Activated CD4-positive, alpha-beta T cell treated with anti-CD3 and anti-CD28 coated beads, Interleukin-2, amount 10 ng/mL, durations not matched to agents 24 days and 14 days (primary cell): Measurements from ENCODE around the gene SEC16B. TPM values are rescaled to one million over a fixed set of nuclear protein-coding genes. Genes with fewer than 3 reads are reported as not detected.
"Not testable (repeated sequence)": the region's sequence is repeated elsewhere in the genome, so short reads cannot be mapped to it uniquely, and the experiment has no call there.

Experiments
- DNase-seq: peaks from one replicate; pipeline ENCODE4 v3.0.0; 2022
- H3K27ac Mint-ChIP-seq: one replicate; pipeline ENCODE4 v1.8.0; 2022; ENCODE audit warnings: mild to moderate bottlenecking, mixed read lengths
- H3K27me3 Mint-ChIP-seq: one replicate; pipeline ENCODE4 v1.8.0; 2022; ENCODE audit warnings: mixed read lengths
- H3K36me3 Mint-ChIP-seq: one replicate; pipeline ENCODE4 v1.8.0; 2022; ENCODE audit warnings: low read depth, mild to moderate bottlenecking, mixed read lengths
- H3K4me1 Mint-ChIP-seq: one replicate; pipeline ENCODE4 v1.8.0; 2021; ENCODE audit warnings: mixed read lengths
- H3K4me3 Mint-ChIP-seq: one replicate; pipeline ENCODE4 v1.8.0; 2022; ENCODE audit warnings: mild to moderate bottlenecking, moderate library complexity, mixed read lengths
- H3K9me3 Mint-ChIP-seq: one replicate; pipeline ENCODE4 v1.8.0; 2021; ENCODE audit warnings: mixed read lengths
- intact Hi-C: fragments of 100-400 bp; cut with micrococcal nuclease; formaldehyde crosslinking; loops from one replicate; pipeline ENCODE4 v1.15.1; 2023
- total RNA-seq: library from RNA; stranded (reverse); gene quantifications from 2 replicates; pipeline ENCODE4 v1.2.3, GENCODE V29; 2022

Gene SEC16B
- total RNA-seq = not detected in 2 replicates

DNA sequence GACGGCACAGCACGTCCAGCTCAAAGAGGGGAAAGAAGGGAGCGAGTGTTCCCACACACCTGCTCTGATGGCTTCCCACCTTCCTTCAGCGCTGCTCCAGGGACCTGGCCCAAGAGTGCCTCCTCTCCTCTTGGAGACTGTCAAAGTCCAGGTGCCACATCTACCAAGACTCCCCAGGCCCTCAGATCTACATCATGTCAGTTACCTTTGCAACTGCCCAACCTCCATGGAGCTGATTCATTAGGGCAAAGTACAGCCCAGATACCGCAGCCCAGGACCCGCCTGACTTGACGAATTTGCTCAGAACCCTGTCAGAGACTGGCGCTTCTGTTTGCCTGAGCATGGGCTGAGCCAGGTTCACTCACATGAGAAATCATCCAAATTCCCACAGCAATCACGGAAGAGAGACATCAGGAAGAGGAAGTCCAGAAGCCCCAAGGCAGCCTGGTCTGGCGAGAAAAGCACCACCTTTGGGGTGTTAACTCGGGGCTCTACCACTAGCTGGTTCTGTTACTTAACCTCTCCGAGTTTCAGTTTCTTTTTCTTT is at the start of gene SEC16B:
SEC16B (minus strand) TSS at position 234 of the 547 bp plus-strand sequence. CDS start 2,077 bp downstream, outside the sequence.
- intact Hi-C loops = no loop called here
- H3K4me3 Mint-ChIP-seq = no peak within 1 kb of the TSS
- DNase-seq = no peak
- no peaks in the 10 kb centered on the region for H3K36me3 Mint-ChIP-seq
- H3K27ac Mint-ChIP-seq = no peak within 1 kb of the TSS
- no peaks in the 10 kb centered on the region for H3K27me3 Mint-ChIP-seq
- H3K9me3 Mint-ChIP-seq = no peaks in the 10 kb centered on the region
- H3K4me1 Mint-ChIP-seq = no peaks in the 10 kb centered on the region

DNA sequence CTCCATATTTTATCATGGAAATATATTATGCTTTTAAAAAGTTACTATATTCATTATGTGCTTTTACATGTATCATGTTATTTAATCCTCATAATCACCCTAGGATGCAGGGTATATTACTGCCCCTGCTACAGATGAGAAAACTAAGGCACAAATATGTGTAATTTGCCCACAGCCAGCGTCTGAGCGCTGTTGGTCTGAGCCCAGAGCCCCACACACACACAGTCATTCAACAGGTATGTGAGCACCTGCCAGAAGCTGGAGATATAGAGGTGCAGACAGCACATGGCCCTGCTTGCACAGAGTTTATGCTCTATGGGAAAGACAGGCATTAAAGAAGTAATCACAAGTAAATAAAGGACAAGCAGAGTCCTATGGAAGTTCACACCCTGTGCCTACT is 49.8 kb upstream of the SEC16B start:
- H3K27ac Mint-ChIP-seq = no peak overlapping the region

GRCh38 chr1:178019208-178019607 is 49.4 kb upstream of the SEC16B start:
- no peak for DNase-seq
- no peaks in the 10 kb centered on the region for H3K4me1 Mint-ChIP-seq
- no peaks in the 10 kb centered on the region for H3K36me3 Mint-ChIP-seq
- intact Hi-C loops = no loop called here
- no peaks in the 10 kb centered on the region for H3K9me3 Mint-ChIP-seq
- no peak overlapping the region for H3K4me3 Mint-ChIP-seq
- H3K27ac Mint-ChIP-seq = no peak overlapping the region
- H3K27me3 Mint-ChIP-seq = no peaks in the 10 kb centered on the region

More for the DNA sequence above, 49.8 kb upstream of the SEC16B start:
- intact Hi-C loops = no loop called here
- H3K4me1 Mint-ChIP-seq = no peaks in the 10 kb centered on the region
- H3K4me3 Mint-ChIP-seq = no peak overlapping the region
- H3K9me3 Mint-ChIP-seq = no peaks in the 10 kb centered on the region
- no peaks in the 10 kb centered on the region for H3K27me3 Mint-ChIP-seq
- DNase-seq = no peak
- no peaks in the 10 kb centered on the region for H3K36me3 Mint-ChIP-seq

GRCh38 chr1:178017517-178017916 is 47.7 kb upstream of the SEC16B start:
- no peaks in the 10 kb centered on the region for H3K27me3 Mint-ChIP-seq
- no peak overlapping the region for H3K27ac Mint-ChIP-seq
- H3K4me1 Mint-ChIP-seq = no peaks in the 10 kb centered on the region
- DNase-seq = no peak
- H3K36me3 Mint-ChIP-seq = no peaks in the 10 kb centered on the region
- H3K4me3 Mint-ChIP-seq = no peak overlapping the region
- intact Hi-C loops = no loop called here
- no peaks in the 10 kb centered on the region for H3K9me3 Mint-ChIP-seq

- Mint-ChIP-seq H3K27me3 (no peaks in the 10 kb centered on the region), H3K36me3 (no peaks in the 10 kb centered on the region), H3K4me3 (no peak overlapping the region), H3K27ac (no peak overlapping the region), H3K9me3 (no peaks in the 10 kb centered on the region), H3K4me1 (no peaks in the 10 kb centered on the region)
- no peak for DNase-seq
- intact Hi-C loops = no loop called here
Measured at GRCh38 chr1:178011864-178012503, 42.1 kb upstream of the SEC16B start.

DNA sequence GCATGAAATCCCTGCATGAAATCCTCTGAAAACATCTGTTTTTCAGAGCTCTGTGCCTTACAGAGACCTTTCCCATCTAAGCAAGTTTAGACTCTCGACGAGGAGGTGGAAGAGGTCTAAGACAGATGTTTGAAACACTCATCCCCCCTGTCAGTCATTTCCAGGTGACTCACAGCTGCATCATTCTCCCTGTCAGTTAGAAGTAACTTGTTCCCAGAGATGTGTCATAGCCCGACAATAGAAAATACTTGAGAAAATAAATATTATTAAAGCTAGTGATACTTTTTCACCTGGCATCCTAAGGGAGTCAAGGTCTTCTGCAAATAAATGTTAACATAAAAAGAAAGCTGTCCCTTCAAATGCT is 41.6 kb upstream of the SEC16B start:
- Mint-ChIP-seq H3K36me3 (no peaks in the 10 kb centered on the region), H3K4me1 (no peaks in the 10 kb centered on the region), H3K4me3 (no peak overlapping the region), H3K27me3 (no peaks in the 10 kb centered on the region), H3K27ac (no peak overlapping the region), H3K9me3 (no peaks in the 10 kb centered on the region)
- DNase-seq = no peak
- intact Hi-C loops = no loop called here

- Mint-ChIP-seq H3K4me1 (no peaks in the 10 kb centered on the region), H3K36me3 (no peaks in the 10 kb centered on the region), H3K9me3 (no peaks in the 10 kb centered on the region), H3K27me3 (no peaks in the 10 kb centered on the region), H3K4me3 (no peak overlapping the region), H3K27ac (no peak overlapping the region)
- no peak for DNase-seq
- intact Hi-C loops = no loop called here
Measured at GRCh38 chr1:178010674-178011464, 41.0 kb upstream of the SEC16B start.

DNA sequence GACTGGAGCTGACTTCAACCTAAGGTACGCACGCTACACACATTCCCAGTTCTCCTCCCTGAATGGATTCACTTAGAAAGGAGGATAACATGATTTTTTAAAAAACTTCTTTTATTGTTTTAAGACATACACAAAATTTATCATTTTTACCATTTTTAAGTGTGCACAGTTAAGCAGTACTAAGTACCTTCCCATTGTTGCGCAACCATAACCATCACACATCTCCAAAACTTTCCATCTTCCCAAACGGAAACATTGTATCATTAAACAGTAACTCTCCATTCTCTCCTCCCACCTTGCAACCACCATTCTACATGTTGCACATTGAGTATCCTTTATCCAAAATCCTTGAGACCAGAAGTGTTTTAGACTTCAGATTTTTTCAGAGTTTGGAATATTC is 36.2 kb upstream of the SEC16B start:
- no peak overlapping the region for H3K27ac Mint-ChIP-seq
- H3K4me3 Mint-ChIP-seq = no peak overlapping the region
- no peaks in the 10 kb centered on the region for H3K4me1 Mint-ChIP-seq
- no peaks in the 10 kb centered on the region for H3K9me3 Mint-ChIP-seq
- intact Hi-C loops = no loop called here
- no peaks in the 10 kb centered on the region for H3K36me3 Mint-ChIP-seq
- no peak for DNase-seq
- H3K27me3 Mint-ChIP-seq = no peaks in the 10 kb centered on the region

DNA sequence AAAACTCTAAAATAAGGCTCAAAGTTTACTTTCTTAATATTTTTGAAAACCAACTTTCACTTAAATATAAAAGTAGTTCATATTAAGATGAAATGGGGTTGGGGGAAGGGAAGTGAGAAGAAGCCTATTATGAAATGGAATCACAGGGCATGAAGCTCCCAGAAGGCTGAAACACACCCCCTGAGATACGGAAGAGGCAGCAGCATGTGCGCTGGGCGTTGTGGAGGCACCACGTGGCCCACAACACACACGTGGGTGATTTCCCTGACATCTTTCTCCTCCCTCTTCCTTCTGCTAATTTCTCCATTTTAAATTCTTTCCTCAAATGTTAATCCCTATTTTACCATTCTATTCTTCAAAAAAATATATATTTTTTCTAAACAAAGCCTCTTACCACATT is 35.6 kb upstream of the SEC16B start:
- DNase-seq = no peak
- no peak overlapping the region for H3K4me3 Mint-ChIP-seq
- no peak overlapping the region for H3K27ac Mint-ChIP-seq
- H3K36me3 Mint-ChIP-seq = no peaks in the 10 kb centered on the region
- H3K27me3 Mint-ChIP-seq = no peaks in the 10 kb centered on the region
- H3K4me1 Mint-ChIP-seq = no peaks in the 10 kb centered on the region
- intact Hi-C loops = no loop called here
- no peaks in the 10 kb centered on the region for H3K9me3 Mint-ChIP-seq

DNA sequence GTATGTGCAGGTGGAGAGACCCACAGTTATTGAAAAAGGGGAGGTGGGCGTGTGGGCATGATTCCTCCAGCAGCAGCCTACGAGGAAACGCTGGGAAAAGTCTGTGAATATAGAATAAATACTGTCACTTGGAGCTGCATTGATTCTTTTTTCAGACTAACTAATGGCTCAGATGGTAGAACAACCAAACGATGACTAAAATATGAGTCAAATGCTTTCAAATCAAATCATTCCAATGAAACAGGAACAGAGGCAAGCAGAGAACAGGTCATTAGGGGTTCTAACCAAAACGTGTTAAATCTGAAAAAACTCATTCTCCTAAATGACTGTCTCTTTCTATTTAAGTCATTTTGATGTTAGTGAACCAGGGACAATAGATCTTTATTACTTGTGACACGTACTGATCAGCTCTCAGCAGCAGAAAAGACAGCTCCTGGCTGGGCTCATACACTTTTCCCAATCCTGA is 35.1 kb upstream of the SEC16B start:
- no peaks in the 10 kb centered on the region for H3K27me3 Mint-ChIP-seq
- H3K4me3 Mint-ChIP-seq = no peak overlapping the region
- H3K27ac Mint-ChIP-seq = no peak overlapping the region
- H3K9me3 Mint-ChIP-seq = no peaks in the 10 kb centered on the region
- intact Hi-C loops = no loop called here
- DNase-seq = no peak
- H3K36me3 Mint-ChIP-seq = no peaks in the 10 kb centered on the region
- no peaks in the 10 kb centered on the region for H3K4me1 Mint-ChIP-seq

GRCh38 chr1:177998696-177999631 is 29.1 kb upstream of the SEC16B start:
- Mint-ChIP-seq H3K4me1 (no peaks in the 10 kb centered on the region), H3K27ac (no peak overlapping the region), H3K27me3 (no peaks in the 10 kb centered on the region), H3K4me3 (no peak overlapping the region), H3K36me3 (no peaks in the 10 kb centered on the region), H3K9me3 (no peaks in the 10 kb centered on the region)
- intact Hi-C loops = no loop called here
- DNase-seq = no peak

GRCh38 chr1:177996957-177997356 is 27.1 kb upstream of the SEC16B start:
- no peaks in the 10 kb centered on the region for H3K4me1 Mint-ChIP-seq
- H3K27me3 Mint-ChIP-seq = no peaks in the 10 kb centered on the region
- no peak overlapping the region for H3K4me3 Mint-ChIP-seq
- intact Hi-C loops = no loop called here
- H3K36me3 Mint-ChIP-seq = no peaks in the 10 kb centered on the region
- H3K9me3 Mint-ChIP-seq = no peaks in the 10 kb centered on the region
- no peak overlapping the region for H3K27ac Mint-ChIP-seq
- no peak for DNase-seq

- Mint-ChIP-seq H3K27ac (no peak overlapping the region), H3K4me3 (no peak overlapping the region), H3K36me3 (no peaks in the 10 kb centered on the region), H3K9me3 (no peaks in the 10 kb centered on the region), H3K27me3 (no peaks in the 10 kb centered on the region), H3K4me1 (no peaks in the 10 kb centered on the region)
- intact Hi-C loops = no loop called here
- DNase-seq = no peak
Measured at GRCh38 chr1:177995369-177995768, 25.5 kb upstream of the SEC16B start.

GRCh38 chr1:177986281-177986680 is 16.4 kb upstream of the SEC16B start:
- H3K27ac Mint-ChIP-seq, H3K36me3 Mint-ChIP-seq, H3K4me3 Mint-ChIP-seq, H3K27me3 Mint-ChIP-seq, intact Hi-C loops, DNase-seq, H3K4me1 Mint-ChIP-seq: not testable (repeated sequence)
- peaks cover 10% of the 10 kb centered on the region for H3K9me3 Mint-ChIP-seq
